NT2/D1 (cell line): Measurements from ENCODE around the gene SIAH1.

ENCODE experiments used
- DNase-seq: peaks from one replicate; pipeline ENCODE4 v3.0.0-alpha.2; 2011; ENCODE audit warnings: low read depth, low spot score
- H3K27me3 ChIP-seq: 2 replicates; pipeline ENCODE4 v1.6.0; 2011; ENCODE audit warnings: mild to moderate bottlenecking; ENCODE audit not compliant: insufficient read length, insufficient read depth
- H3K36me3 ChIP-seq: 2 replicates; pipeline ENCODE4 v1.6.1; 2011; ENCODE audit warnings: mild to moderate bottlenecking, low read length, mixed read lengths; ENCODE audit not compliant: insufficient read depth, insufficient read length
- H3K4me1 ChIP-seq: 2 replicates; pipeline ENCODE4 v1.5.1; 2011; ENCODE audit not compliant: insufficient read depth, insufficient read length
- H3K4me3 ChIP-seq: 2 replicates; pipeline ENCODE4 v1.5.1; 2011; ENCODE audit warnings: low read depth; ENCODE audit not compliant: insufficient read length
- H3K9ac ChIP-seq: 2 replicates; pipeline ENCODE4 v1.6.0; 2011; ENCODE audit warnings: low read depth; ENCODE audit not compliant: insufficient read length
- H3K9me3 ChIP-seq: 2 replicates; pipeline ENCODE4 v1.5.1; 2011; ENCODE audit warnings: mild to moderate bottlenecking, low read length; ENCODE audit not compliant: insufficient read depth
- SUZ12 ChIP-seq: IDR thresholded peaks from 2 replicates; pipeline ENCODE4 v1.6.1; 2011; ENCODE audit not compliant: insufficient read length, insufficient read depth; ENCODE audit errors: extremely low read depth
- YY1 ChIP-seq: IDR thresholded peaks from 2 replicates; pipeline ENCODE4 v1.6.1; 2011; ENCODE audit not compliant: insufficient read length, insufficient read depth
- ZNF274 ChIP-seq: IDR thresholded peaks from 2 replicates; pipeline ENCODE4 v1.6.1; 2011; ENCODE audit warnings: mild to moderate bottlenecking, low read depth, low read length

SIAH1 gene

GRCh38 chr16:48352648-48353390 lies 32.4 kb downstream of the SIAH1 start:
- peaks cover 67% of the 10 kb centered on the region for H3K36me3 ChIP-seq
- no peaks in the 10 kb centered on the region for H3K9me3 ChIP-seq
- TF ChIP-seq ZNF274 (no peak), YY1 (no peak), SUZ12 (no peak)
- H3K4me3 ChIP-seq = no peak overlapping the region
- no peak for DNase-seq
- no peaks in the 10 kb centered on the region for H3K4me1 ChIP-seq
- no peaks in the 10 kb centered on the region for H3K27me3 ChIP-seq
- H3K9ac ChIP-seq = no peak overlapping the region

- H3K9me3 ChIP-seq = no peaks in the 10 kb centered on the region
These were observed 34.5 kb downstream of the SIAH1 start for GRCh38 chr16:48350736-48351135.

GRCh38 chr16:48347980-48348379 lies 37.2 kb downstream of the SIAH1 start:
- DNase-seq = no peak
- Histone ChIP-seq H3K27me3 (no peaks in the 10 kb centered on the region), H3K9me3 (no peaks in the 10 kb centered on the region), H3K4me3 (no peak overlapping the region), H3K9ac (no peak overlapping the region), H3K4me1 (no peaks in the 10 kb centered on the region), H3K36me3 (peaks cover 57% of the 10 kb centered on the region)
- TF ChIP-seq SUZ12 (no peak), ZNF274 (no peak), YY1 (no peak)

More at GRCh38 chr16:48350736-48351135, 34.5 kb downstream of the SIAH1 start:
- Histone ChIP-seq H3K4me3 (no peak overlapping the region), H3K27me3 (no peaks in the 10 kb centered on the region), H3K36me3 (peaks cover 63% of the 10 kb centered on the region), H3K4me1 (no peaks in the 10 kb centered on the region), H3K9ac (no peak overlapping the region)
- TF ChIP-seq ZNF274 = no peak
- no peak for TF ChIP-seq SUZ12
- no peak for TF ChIP-seq YY1
- no peak for DNase-seq

- no peak for TF ChIP-seq SUZ12
- no peak for TF ChIP-seq ZNF274
- no peak for TF ChIP-seq YY1
- Histone ChIP-seq H3K9me3 (no peaks in the 10 kb centered on the region), H3K4me1 (no peaks in the 10 kb centered on the region), H3K36me3 (peaks cover 57% of the 10 kb centered on the region), H3K27me3 (no peaks in the 10 kb centered on the region), H3K4me3 (no peak overlapping the region), H3K9ac (no peak overlapping the region)
- no peak for DNase-seq
These were observed 37.9 kb downstream of the SIAH1 start for GRCh38 chr16:48347191-48347865.

GRCh38 chr16:48342591-48342990 lies 42.6 kb downstream of the SIAH1 start:
- no peak for DNase-seq
- TF ChIP-seq YY1 (no peak), SUZ12 (no peak), ZNF274 (no peak)
- Histone ChIP-seq H3K4me3 (no peak overlapping the region), H3K9me3 (no peaks in the 10 kb centered on the region), H3K9ac (no peak overlapping the region), H3K36me3 (peaks cover 39% of the 10 kb centered on the region), H3K4me1 (no peaks in the 10 kb centered on the region), H3K27me3 (no peaks in the 10 kb centered on the region)

- no peak for DNase-seq
- Histone ChIP-seq H3K4me3 (no peak overlapping the region), H3K4me1 (no peaks in the 10 kb centered on the region), H3K9me3 (no peaks in the 10 kb centered on the region), H3K9ac (no peak overlapping the region), H3K27me3 (no peaks in the 10 kb centered on the region), H3K36me3 (peaks cover 46% of the 10 kb centered on the region)
- TF ChIP-seq YY1 = no peak
- TF ChIP-seq SUZ12 = no peak
- TF ChIP-seq ZNF274 = no peak
These were observed 45.2 kb downstream of the SIAH1 start for GRCh38 chr16:48340054-48340453.

GRCh38 chr16:48335961-48336360 lies 49.3 kb downstream of the SIAH1 start:
- TF ChIP-seq SUZ12 = no peak
- TF ChIP-seq YY1 = no peak
- Histone ChIP-seq H3K27me3 (no peaks in the 10 kb centered on the region), H3K4me1 (no peaks in the 10 kb centered on the region), H3K4me3 (no peak overlapping the region), H3K36me3 (peaks cover 39% of the 10 kb centered on the region), H3K9me3 (no peaks in the 10 kb centered on the region), H3K9ac (no peak overlapping the region)
- no peak for DNase-seq
